ENCODE results near the gene PPP2R5C. TPM values are rescaled to one million over a fixed set of nuclear protein-coding genes. Genes with fewer than 3 reads are reported as not detected.

Gene PPP2R5C
- total and polyA plus RNA-seq, 2 of the 8 experiments (the other 6 are each of a cell fraction or from before 2014, with no cell fraction given) = 49.6 to 95.9 TPM

DNA sequence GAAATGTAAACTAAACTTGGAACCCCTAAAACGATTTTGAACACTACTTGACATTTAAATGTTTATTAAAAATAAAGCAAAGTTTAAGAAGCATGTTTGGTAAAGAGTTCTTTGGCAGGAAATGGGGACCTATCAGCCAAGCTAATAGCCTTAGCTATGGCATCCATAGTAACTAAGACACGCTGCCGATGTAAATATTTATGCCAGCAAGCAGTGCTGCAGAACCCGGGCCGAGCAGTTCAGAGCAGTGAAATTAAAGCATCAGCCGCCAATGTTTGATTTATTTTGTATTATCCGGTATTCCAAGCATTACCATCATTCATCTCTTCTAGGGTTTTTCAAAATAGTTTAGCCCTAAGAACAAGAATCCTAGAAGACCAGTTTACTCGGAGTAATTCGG is 61.6 kb downstream of the PPP2R5C start (continued):
- no peak for TF ChIP-seq NRF1 (IDR thresholded peaks at IDR 0.05; ENCODE audit: low read depth, low read length)
- no peak for TF ChIP-seq TAF1 (IDR thresholded peaks at IDR 0.05; ENCODE audit: low read depth, low read length)
- TF ChIP-seq CHD2 (IDR thresholded peaks at IDR 0.05; ENCODE audit: low read length) = no peak
- TF ChIP-seq NANOG (IDR thresholded peaks at IDR 0.05; ENCODE audit: insufficient read depth, low read depth, low read length, poor library complexity, severe bottlenecking) = no peak
- TF ChIP-seq KDM1A (IDR thresholded peaks at IDR 0.05; ENCODE audit: borderline replicate concordance, low read length) = no peak
